ENCODE results near the gene SLCO4A1.

- TF ChIP-seq, protein P1, sequence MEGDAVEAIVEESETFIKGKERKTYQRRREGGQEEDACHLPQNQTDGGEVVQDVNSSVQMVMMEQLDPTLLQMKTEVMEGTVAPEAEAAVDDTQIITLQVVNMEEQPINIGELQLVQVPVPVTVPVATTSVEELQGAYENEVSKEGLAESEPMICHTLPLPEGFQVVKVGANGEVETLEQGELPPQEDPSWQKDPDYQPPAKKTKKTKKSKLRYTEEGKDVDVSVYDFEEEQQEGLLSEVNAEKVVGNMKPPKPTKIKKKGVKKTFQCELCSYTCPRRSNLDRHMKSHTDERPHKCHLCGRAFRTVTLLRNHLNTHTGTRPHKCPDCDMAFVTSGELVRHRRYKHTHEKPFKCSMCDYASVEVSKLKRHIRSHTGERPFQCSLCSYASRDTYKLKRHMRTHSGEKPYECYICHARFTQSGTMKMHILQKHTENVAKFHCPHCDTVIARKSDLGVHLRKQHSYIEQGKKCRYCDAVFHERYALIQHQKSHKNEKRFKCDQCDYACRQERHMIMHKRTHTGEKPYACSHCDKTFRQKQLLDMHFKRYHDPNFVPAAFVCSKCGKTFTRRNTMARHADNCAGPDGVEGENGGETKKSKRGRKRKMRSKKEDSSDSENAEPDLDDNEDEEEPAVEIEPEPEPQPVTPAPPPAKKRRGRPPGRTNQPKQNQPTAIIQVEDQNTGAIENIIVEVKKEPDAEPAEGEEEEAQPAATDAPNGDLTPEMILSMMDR (IDR thresholded peaks at IDR 0.05) = no peak
- TF ChIP-seq EZH2 (IDR thresholded peaks at IDR 0.05; ENCODE audit: borderline replicate concordance, insufficient read depth, low read depth, low read length, poor library complexity, severe bottlenecking) = no peak
Observed at GRCh38 chr20:62592506-62593177, 49.7 kb upstream of the SLCO4A1 start.

Data from B cell (primary cell).